Upper lobe of right lung (tissue), 1 donor: ENCODE measurements around the gene PPARD. TPM values are rescaled to one million over a fixed set of nuclear protein-coding genes. Genes with fewer than 3 reads are reported as not detected.

Experiments used
- ATAC-seq: fragments of 200-7000 bp; cut with Tn5 transposase; one replicate; pipeline ENCODE4 v1.9.1; 2020; ENCODE audit warnings: mild to moderate bottlenecking, moderate library complexity
- DNase-seq: peaks from one replicate; pipeline ENCODE4 v3.0.0-alpha.2; 2020
- H3K27ac ChIP-seq: fragments of 200-600 bp; one replicate; pipeline ENCODE4 v1.8.0; 2022
- H3K27me3 ChIP-seq: fragments of 200-600 bp; one replicate; pipeline ENCODE4 v1.8.0; 2022; ENCODE audit warnings: mild to moderate bottlenecking
- H3K36me3 ChIP-seq: fragments of 200-600 bp; one replicate; pipeline ENCODE4 v1.8.0; 2022
- H3K4me1 ChIP-seq: fragments of 200-600 bp; one replicate; pipeline ENCODE4 v1.8.0; 2022
- H3K4me3 ChIP-seq: fragments of 200-600 bp; one replicate; pipeline ENCODE4 v1.8.0; 2022; ENCODE audit warnings: mild to moderate bottlenecking
- H3K9me3 ChIP-seq: fragments of 200-600 bp; one replicate; pipeline ENCODE4 v1.8.0; 2022
- intact Hi-C: fragments of 100-400 bp; cut with DNase I; formaldehyde crosslinking; loops from one replicate; pipeline ENCODE4 v1.11.0; 2022
- long read RNA-seq: library from polyadenylated mRNA; unstranded; transcript quantifications from one replicate; pipeline ENCODE4 v2.0.0, GENCODE V29; 2021
- total RNA-seq: library from RNA; stranded (reverse); fragmentation: NEBNext Ultra II Directional; extraction: Animal tissue kit (Norgen Biotek cat#: 25700); gene quantifications from one replicate; pipeline ENCODE4 v1.2.1, GENCODE V29; 2021
- TF ChIP-seq, protein P1 (sequence below): fragments of 200-600 bp; IDR thresholded peaks from one replicate; pipeline ENCODE4 v1.8.0; 2022; ENCODE audit warnings: antibody characterized with exemption
- donor health status: DM: no; HTN: yes; CAD: no; lungs with severe emphysema.

Gene PPARD
- 31.6 TPM for total RNA-seq
- long read RNA-seq, transcript PPARD-203 (8 exons, 3,747 nt) = major isoform, 12 of 49 reads
- long read RNA-seq, partial matches to known transcripts = 22 of 49 reads
- long read RNA-seq, other reads (novel, unspliced or antisense) = 15 of 49 reads

DNA sequence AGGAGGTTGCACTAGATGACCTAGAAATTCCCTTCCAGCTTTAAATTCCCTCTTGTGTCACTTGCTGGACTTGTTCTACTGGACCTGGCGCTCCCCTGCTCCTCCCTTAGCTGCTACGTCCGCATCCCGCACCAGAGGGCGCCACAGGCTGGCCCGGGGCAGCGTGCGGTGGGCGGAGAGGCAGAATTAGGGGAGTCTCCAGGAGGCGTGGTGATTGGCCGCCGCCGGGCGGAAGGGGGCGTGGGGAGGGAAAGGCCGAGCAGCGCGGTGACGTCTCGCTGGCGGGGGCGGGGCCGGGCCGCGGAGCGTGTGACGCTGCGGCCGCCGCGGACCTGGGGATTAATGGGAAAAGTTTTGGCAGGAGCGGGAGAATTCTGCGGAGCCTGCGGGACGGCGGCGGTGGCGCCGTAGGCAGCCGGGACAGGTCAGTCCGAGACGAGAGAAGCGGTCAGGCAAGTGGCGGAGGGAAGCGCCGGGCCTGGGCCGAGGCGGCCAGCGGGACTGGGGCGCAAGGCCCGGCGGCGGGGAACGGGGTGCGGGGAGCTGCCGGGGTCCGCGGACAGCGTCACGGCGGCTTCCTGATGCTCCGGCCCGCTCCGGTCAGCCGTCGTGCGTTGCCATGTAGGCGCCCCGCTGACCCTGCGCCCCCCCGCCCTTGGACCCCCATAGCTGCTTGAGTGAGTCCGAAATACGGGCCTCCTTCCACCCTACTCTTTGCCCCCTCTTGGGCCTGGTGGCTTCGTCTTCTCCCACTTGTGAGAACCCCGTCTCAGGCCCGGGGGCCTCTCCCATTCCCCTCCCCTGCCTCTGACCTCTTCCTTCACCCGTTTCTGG, at the start of gene PPARD:
PPARD (plus strand) TSS at position 301 of the 834 bp plus-strand sequence. CDS start 68,530 bp downstream, outside the sequence.
- Histone ChIP-seq H3K27me3 (no peaks in the 10 kb centered on the region), H3K4me3 (peak within 1 kb of the TSS; percentile 88), H3K4me1 (peaks cover 18% of the 10 kb centered on the region), H3K27ac (peak within 1 kb of the TSS; percentile 87), H3K9me3 (no peaks in the 10 kb centered on the region), H3K36me3 (no peaks in the 10 kb centered on the region)
- TF ChIP-seq, protein P1, sequence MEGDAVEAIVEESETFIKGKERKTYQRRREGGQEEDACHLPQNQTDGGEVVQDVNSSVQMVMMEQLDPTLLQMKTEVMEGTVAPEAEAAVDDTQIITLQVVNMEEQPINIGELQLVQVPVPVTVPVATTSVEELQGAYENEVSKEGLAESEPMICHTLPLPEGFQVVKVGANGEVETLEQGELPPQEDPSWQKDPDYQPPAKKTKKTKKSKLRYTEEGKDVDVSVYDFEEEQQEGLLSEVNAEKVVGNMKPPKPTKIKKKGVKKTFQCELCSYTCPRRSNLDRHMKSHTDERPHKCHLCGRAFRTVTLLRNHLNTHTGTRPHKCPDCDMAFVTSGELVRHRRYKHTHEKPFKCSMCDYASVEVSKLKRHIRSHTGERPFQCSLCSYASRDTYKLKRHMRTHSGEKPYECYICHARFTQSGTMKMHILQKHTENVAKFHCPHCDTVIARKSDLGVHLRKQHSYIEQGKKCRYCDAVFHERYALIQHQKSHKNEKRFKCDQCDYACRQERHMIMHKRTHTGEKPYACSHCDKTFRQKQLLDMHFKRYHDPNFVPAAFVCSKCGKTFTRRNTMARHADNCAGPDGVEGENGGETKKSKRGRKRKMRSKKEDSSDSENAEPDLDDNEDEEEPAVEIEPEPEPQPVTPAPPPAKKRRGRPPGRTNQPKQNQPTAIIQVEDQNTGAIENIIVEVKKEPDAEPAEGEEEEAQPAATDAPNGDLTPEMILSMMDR = peak; percentile 94
- intact Hi-C loops = loop anchor here (5.0 kb wide), 1 partner anchor 105 kb away; no protein-coding TSS in a partner anchor
- DNase-seq (peak; percentile 99), ATAC-seq (peak; percentile 99)

DNA sequence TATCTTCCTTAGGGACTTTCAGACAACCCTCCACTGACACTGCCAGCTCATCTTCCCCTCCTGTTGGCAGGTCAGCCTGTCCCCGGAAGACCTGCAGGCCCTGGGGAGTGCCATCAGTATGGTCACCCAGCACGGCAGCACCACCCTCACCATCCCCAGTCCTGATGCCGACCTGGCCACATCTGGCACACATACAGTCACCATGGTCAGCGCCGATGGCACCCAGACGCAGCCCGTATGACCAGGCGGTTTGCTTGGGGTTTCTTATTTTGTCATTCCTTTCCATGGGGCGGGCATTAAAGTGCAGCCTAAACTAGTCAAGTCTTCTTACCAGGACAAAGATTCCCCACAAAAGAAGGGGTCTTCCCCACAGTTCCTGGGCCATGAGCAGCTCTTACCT, 48.7 kb upstream of the PPARD start:
- Histone ChIP-seq H3K9me3 (no peaks in the 10 kb centered on the region), H3K27ac (no peak overlapping the region), H3K4me1 (peaks cover 17% of the 10 kb centered on the region), H3K36me3 (peaks cover 59% of the 10 kb centered on the region), H3K27me3 (no peaks in the 10 kb centered on the region), H3K4me3 (no peak overlapping the region)
- TF ChIP-seq, protein P1 = no peak
- ATAC-seq = no peak
- DNase-seq = no peak
- intact Hi-C loops = no loop called here

DNA sequence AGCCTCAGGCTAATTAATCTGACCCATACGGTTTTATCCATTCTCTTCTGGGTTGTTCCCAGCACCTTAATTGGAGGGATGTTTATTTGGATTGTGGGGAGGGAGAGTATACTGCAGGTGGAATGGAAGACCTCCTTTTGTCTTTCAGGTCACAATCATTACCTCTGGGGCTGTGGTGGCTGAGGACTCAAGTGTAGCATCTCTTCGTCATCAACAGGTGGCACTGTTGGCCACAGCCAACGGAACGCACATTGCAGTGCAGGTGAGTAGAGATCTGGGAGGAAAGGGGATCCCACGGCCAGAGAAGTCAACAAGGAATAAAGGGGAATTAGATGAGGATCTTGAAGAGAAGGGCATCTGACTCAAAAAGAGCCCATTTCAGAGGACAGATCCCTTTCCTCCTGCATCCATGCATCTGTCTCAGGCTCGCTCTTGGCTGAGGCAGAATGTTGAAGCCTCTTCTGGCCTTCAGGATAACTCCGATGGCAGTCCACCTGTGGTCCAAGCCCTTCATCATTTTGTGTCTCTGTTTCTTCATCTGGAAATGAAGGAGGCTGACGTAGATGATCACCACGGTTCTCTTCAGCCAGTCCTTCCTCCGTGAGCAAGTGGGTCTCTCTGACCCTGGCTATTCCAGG, 47.9 kb upstream of the PPARD start:
- Histone ChIP-seq H3K27ac (no peak overlapping the region), H3K4me3 (no peak overlapping the region), H3K4me1 (peaks cover 17% of the 10 kb centered on the region), H3K36me3 (peaks cover 52% of the 10 kb centered on the region), H3K27me3 (no peaks in the 10 kb centered on the region), H3K9me3 (no peaks in the 10 kb centered on the region)
- ATAC-seq (peak; percentile 56), DNase-seq (no peak)
- TF ChIP-seq, protein P1 = peak; percentile 61
- intact Hi-C loops = no loop called here

DNA sequence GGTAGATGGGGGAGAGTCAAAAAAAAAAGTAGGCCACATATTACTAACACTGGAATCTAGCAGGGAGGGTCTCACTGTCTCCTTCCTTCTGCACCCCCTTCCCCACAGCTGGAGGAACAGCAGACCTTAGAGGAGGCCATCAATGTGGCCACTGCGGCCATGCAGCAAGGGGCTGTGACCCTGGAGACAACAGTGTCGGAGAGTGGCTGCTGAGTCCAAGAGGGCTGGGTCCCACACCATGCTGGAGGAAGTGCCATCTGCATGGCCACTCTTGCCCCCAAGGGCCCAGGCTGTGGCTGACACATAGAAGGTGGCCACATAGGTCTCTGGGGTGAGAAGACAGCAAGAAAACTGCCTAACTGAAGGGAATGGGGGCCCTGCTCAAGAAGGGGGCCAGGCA, 47.3 kb upstream of the PPARD start:
- ATAC-seq = no peak
- Histone ChIP-seq H3K27me3 (no peaks in the 10 kb centered on the region), H3K9me3 (no peaks in the 10 kb centered on the region), H3K36me3 (peaks cover 46% of the 10 kb centered on the region), H3K4me1 (peaks cover 17% of the 10 kb centered on the region), H3K4me3 (no peak overlapping the region), H3K27ac (no peak overlapping the region)
- intact Hi-C loops = no loop called here
- DNase-seq = no peak
- TF ChIP-seq, protein P1 = no peak

DNA sequence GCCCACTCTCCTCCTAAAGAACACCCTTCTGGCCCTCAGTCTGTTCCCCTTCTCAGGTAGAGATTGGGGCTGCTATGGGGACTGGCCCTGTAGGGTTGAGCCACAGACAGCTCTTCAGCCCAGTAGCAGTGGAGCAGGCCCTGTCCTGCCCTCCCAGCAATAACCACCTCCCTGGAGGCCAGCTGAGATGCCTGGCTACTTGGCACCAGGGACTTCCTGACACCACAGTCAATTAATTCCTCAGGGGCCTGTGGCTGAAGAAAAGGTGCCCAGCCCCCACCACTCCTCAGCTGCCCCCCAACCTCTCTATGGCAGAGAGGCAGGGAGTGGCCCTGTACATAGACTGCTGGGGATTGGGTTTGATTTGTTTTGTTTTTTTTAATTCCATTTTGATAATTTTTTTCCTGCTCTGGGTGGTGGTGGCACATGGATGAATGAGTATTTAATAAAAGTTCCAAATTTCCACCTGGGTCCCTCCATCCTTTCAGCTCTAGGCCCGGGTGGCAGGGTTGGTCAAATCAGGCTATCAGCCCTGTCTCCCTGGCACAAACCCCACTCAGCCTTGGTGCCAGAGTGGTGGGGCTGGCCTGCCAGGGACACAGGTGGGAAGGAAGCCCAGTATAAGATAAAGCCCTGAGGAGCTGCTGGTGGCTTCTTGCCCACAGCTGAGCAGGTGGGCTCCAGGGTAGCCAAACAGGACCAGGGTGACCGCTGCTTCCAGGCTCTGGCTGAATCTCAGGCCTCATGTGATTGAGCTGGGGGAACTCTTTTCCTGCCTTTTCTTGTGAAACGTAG, 46.6 kb upstream of the PPARD start:
- H3K4me1 ChIP-seq = peaks cover 17% of the 10 kb centered on the region
- H3K27me3 ChIP-seq = no peaks in the 10 kb centered on the region
- ATAC-seq (no peak), DNase-seq (no peak)
- H3K4me3 ChIP-seq = no peak overlapping the region
- no peak overlapping the region for H3K27ac ChIP-seq
- peaks cover 39% of the 10 kb centered on the region for H3K36me3 ChIP-seq
- intact Hi-C loops = no loop called here
- no peaks in the 10 kb centered on the region for H3K9me3 ChIP-seq
- TF ChIP-seq, protein P1 = no peak
